Activated naive CD4-positive, alpha-beta T cell treated with anti-CD3 and anti-CD28 coated beads for 36 hours (primary cell): ENCODE measurements around the gene MAPKBP1. TPM values are rescaled to one million over a fixed set of nuclear protein-coding genes. Genes with fewer than 3 reads are reported as not detected.
"Not testable (repeated sequence)": the region's sequence is repeated elsewhere in the genome, so short reads cannot be mapped to it uniquely, and the experiment has no call there.

Source experiments
- CTCF ChIA-PET: fragments of 350-600 bp; sonication (Branson Sonifier 250); formaldehyde crosslinking; loops from one replicate; lab custom pipeline; 2021; ENCODE audit warnings: antibody characterized with exemption; lab: Charles Lee
- DNase-seq: peaks from one replicate; pipeline ENCODE4 v3.0.0-alpha.2; 2020
- H3K27ac Mint-ChIP-seq: one replicate; pipeline ENCODE4 v1.8.0; 2021; ENCODE audit warnings: mild to moderate bottlenecking, mixed read lengths
- H3K27me3 Mint-ChIP-seq: one replicate; pipeline ENCODE4 v1.8.0; 2021; ENCODE audit warnings: low read depth, mixed read lengths
- H3K36me3 Mint-ChIP-seq: one replicate; pipeline ENCODE4 v1.8.0; 2021; ENCODE audit warnings: low read depth, mixed read lengths
- H3K4me1 Mint-ChIP-seq: one replicate; pipeline ENCODE4 v1.8.0; 2021; ENCODE audit warnings: low read depth, mixed read lengths
- H3K4me3 Mint-ChIP-seq: one replicate; pipeline ENCODE4 v1.8.0; 2021; ENCODE audit warnings: mild to moderate bottlenecking, moderate library complexity, mixed read lengths
- H3K9me3 Mint-ChIP-seq: one replicate; pipeline ENCODE4 v1.8.0; 2021; ENCODE audit warnings: mixed read lengths
- intact Hi-C: fragments of 100-400 bp; cut with micrococcal nuclease; formaldehyde crosslinking; loops from one replicate; pipeline ENCODE4 v1.15.1; 2023
- total RNA-seq, 2 experiments: library from RNA; stranded (reverse); gene quantifications; one replicate each; pipeline ENCODE4 v1.2.3, GENCODE V29; 2021

MAPKBP1 gene
- total RNA-seq: 10 to 100 TPM; 13.8 to 13.9 TPM

DNA sequence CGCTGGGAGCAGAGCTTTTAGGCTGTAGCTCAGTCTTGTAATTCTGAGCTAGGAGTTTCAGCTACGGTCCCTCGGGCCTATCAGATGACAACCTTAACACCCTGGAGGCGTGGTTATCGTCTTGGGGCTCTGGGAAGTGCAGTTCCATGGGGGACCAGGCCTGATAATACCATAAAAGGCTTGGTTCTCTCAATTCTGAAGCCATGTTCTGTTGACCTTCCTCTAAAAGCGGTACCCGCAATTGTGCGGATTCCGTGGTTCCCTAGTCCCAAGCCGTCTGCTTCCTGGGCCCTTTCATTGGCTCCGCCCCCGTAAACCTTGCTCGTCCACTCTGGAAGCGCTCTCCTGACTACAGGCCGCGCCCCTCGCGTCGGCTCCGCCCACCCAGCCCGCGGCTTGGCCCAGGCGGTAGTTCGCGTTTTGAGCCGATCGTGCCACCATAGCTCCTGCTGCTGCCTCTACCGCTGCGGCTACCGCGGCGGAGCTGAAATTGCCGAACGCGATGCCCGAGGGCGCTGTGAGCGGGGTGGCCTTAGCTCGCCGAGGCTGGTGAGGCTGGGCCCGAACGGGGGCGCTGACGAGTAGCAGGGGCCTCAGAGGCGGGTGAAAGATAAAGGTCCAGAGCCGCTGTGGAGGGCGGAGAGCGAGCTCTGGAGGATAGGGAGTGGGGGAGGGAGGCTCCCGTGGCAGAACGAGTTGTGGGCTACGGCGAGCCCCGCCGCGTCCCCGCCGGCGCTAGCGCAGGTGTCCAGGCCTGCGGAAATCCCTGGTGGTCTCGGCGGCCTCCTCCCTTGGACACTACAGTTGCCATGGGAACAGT is at the start of gene MAPKBP1:
Gene MAPKBP1 (plus strand): TSS at position 423 of the 820 bp plus-strand sequence. CDS start 792 bp downstream, outside the sequence.
- intact Hi-C loops: loop anchor here (1.0 kb wide), 11 partner anchors 37 to 499 kb away; partner anchors contain the start of genes GANC, JMJD7, MGA and NUSAP1
- no peaks in the 10 kb centered on the region for H3K27me3 Mint-ChIP-seq
- DNase-seq: peak; percentile 98

DNA sequence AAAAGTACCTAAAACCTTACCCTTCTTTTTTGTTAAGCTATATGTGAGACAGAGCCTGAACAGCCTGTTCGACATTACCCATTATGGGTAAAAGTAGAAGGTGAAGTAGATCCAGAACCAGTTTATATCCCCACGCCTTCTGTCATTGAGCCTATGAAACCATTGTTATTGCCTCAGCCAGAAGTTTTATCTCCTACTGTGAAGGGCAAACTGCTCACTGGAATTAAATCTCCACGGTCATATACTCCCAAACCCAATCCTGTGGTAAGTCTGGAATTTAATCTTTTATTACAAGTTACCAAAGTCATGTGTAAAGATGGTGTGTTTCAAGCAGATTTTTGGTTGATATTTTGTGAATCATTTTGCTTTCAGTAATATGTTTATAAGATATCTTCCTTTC is 47.1 kb upstream of the MAPKBP1 start:
- no peaks in the 10 kb centered on the region for H3K36me3 Mint-ChIP-seq
- H3K4me3 Mint-ChIP-seq: no peak overlapping the region
- CTCF ChIA-PET: interaction anchor here (0.5 to 0.9 kb wide), 3 partner anchors 46 to 171 kb away, joined by 3 to 5 read pairs (median 4); no protein-coding TSS in a partner anchor
- H3K27ac Mint-ChIP-seq: no peak overlapping the region
- H3K27me3 Mint-ChIP-seq: no peaks in the 10 kb centered on the region
- intact Hi-C loops: no loop called here
- no peaks in the 10 kb centered on the region for H3K9me3 Mint-ChIP-seq
- no peak for DNase-seq
- peaks cover 7% of the 10 kb centered on the region for H3K4me1 Mint-ChIP-seq

More for the DNA sequence above, at the start of gene MAPKBP1:
- Mint-ChIP-seq H3K4me1 (peaks cover 56% of the 10 kb centered on the region), H3K27ac (peak within 1 kb of the TSS; percentile 91), H3K9me3 (no peaks in the 10 kb centered on the region), H3K36me3 (no peaks in the 10 kb centered on the region), H3K4me3 (peak within 1 kb of the TSS; percentile 85)
- CTCF ChIA-PET: interaction anchor here (0.6 to 7.0 kb wide), 33 partner anchors 9 to 288 kb away, joined by 3 to 177 read pairs (median 4); partner anchors contain the start of gene EHD4

GRCh38 chr15:41728061-41728460 is 46.2 kb upstream of the MAPKBP1 start:
- H3K9me3 Mint-ChIP-seq, H3K27me3 Mint-ChIP-seq, H3K36me3 Mint-ChIP-seq, intact Hi-C loops, H3K4me1 Mint-ChIP-seq, H3K27ac Mint-ChIP-seq, DNase-seq, H3K4me3 Mint-ChIP-seq: not testable (repeated sequence)
- CTCF ChIA-PET: interaction anchor here (0.9 kb wide), 1 partner anchor 45 kb away, joined by 3 read pairs; no protein-coding TSS in a partner anchor

DNA sequence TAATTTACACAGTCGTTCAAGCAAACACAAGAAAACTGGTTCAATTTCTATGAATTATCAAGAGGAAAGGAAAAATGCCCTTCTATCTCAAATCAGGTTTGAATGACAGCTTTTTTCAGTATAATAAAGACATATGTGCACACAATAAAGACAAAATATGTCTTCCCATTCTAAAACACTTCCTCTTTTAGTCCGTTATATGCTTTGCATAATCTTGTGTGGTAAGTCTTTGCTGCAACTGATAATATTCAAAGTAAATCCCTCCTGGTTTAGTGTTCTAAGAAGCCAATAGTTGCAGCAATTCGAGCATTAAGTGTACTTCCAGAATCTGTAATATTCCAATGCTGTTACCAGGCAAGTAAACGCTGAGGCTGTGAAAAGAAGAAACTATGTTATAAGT is 43.7 kb upstream of the MAPKBP1 start:
- intact Hi-C loops: no loop called here
- CTCF ChIA-PET: no interaction called here
- Mint-ChIP-seq H3K4me1 (no peaks in the 10 kb centered on the region), H3K4me3 (no peak overlapping the region), H3K36me3 (no peaks in the 10 kb centered on the region), H3K27ac (no peak overlapping the region), H3K9me3 (no peaks in the 10 kb centered on the region), H3K27me3 (no peaks in the 10 kb centered on the region)
- no peak for DNase-seq

- no peak for DNase-seq
- Mint-ChIP-seq H3K36me3 (peaks cover 3% of the 10 kb centered on the region), H3K4me3 (no peak overlapping the region), H3K27me3 (no peaks in the 10 kb centered on the region), H3K27ac (no peak overlapping the region), H3K4me1 (no peaks in the 10 kb centered on the region), H3K9me3 (no peaks in the 10 kb centered on the region)
- intact Hi-C loops: no loop called here
- CTCF ChIA-PET: no interaction called here
These were observed 41.8 kb upstream of the MAPKBP1 start for GRCh38 chr15:41732483-41732882.

GRCh38 chr15:41734079-41734478 is 40.2 kb upstream of the MAPKBP1 start:
- no peaks in the 10 kb centered on the region for H3K4me1 Mint-ChIP-seq
- H3K4me3 Mint-ChIP-seq: no peak overlapping the region
- DNase-seq: no peak
- CTCF ChIA-PET: no interaction called here
- no peaks in the 10 kb centered on the region for H3K9me3 Mint-ChIP-seq
- intact Hi-C loops: no loop called here
- no peaks in the 10 kb centered on the region for H3K27me3 Mint-ChIP-seq
- peaks cover 3% of the 10 kb centered on the region for H3K36me3 Mint-ChIP-seq
- no peak overlapping the region for H3K27ac Mint-ChIP-seq

- Mint-ChIP-seq H3K27me3 (no peaks in the 10 kb centered on the region), H3K36me3 (peaks cover 6% of the 10 kb centered on the region), H3K4me3 (no peak overlapping the region), H3K27ac (no peak overlapping the region), H3K9me3 (no peaks in the 10 kb centered on the region), H3K4me1 (no peaks in the 10 kb centered on the region)
- intact Hi-C loops: no loop called here
- DNase-seq: no peak
- CTCF ChIA-PET: interaction anchor here (1.0 to 1.2 kb wide), 2 partner anchors 19 to 269 kb away, joined by 4 read pairs; no protein-coding TSS in a partner anchor
These were observed 39.2 kb upstream of the MAPKBP1 start for GRCh38 chr15:41735046-41735445.

DNA sequence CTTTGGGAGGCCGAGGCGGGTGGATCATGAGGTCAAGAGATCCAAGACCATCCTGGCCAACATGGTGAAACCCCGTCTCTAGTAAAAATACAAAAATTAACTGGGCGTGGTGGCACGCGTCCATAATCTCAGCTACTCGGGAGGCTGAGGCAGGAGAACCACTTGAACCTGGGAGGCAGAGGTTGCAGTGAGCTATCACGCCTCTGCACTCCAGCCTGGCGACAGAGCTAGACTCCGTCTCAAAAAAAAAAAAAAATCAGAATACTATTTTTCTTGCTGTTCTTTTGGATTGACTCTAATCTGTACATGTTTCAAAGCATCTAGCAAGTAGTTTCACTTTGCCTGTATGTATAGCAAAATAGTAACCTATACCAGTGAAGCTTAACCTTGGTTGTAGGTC is 38.8 kb upstream of the MAPKBP1 start:
- CTCF ChIA-PET: interaction anchor here (0.6 to 1.2 kb wide), 5 partner anchors 17 to 621 kb away, joined by 3 to 7 read pairs (median 4); no protein-coding TSS in a partner anchor
- DNase-seq, H3K36me3 Mint-ChIP-seq, H3K9me3 Mint-ChIP-seq, H3K27me3 Mint-ChIP-seq, H3K4me1 Mint-ChIP-seq, intact Hi-C loops, H3K27ac Mint-ChIP-seq, H3K4me3 Mint-ChIP-seq: not testable (repeated sequence)

DNA sequence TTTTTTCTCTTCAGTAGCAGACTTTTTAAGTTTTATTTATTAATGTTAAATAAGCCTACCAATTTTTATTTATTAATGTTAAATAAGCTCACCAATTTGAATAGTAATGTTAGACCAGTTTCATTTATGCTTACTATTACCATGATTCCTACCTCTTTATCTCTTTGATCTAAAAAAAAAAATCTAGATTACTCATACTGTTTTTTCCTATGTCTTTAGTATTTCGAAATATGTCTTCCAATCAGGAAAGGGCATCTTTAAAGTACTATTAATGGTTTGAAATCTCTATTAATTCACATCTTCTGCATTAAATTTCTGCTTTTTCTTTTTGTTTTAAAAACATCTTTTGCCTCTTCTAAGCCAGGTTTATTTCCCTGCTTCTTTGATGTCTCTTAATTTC is 27.5 kb upstream of the MAPKBP1 start:
- H3K4me3 Mint-ChIP-seq: no peak overlapping the region
- peaks cover 6% of the 10 kb centered on the region for H3K36me3 Mint-ChIP-seq
- H3K27me3 Mint-ChIP-seq: no peaks in the 10 kb centered on the region
- H3K9me3 Mint-ChIP-seq: no peaks in the 10 kb centered on the region
- no peak for DNase-seq
- no peaks in the 10 kb centered on the region for H3K4me1 Mint-ChIP-seq
- intact Hi-C loops: no loop called here
- CTCF ChIA-PET: interaction anchor here (0.6 to 1.2 kb wide), 5 partner anchors 21 to 1139 kb away, joined by 3 to 4 read pairs (median 3); no protein-coding TSS in a partner anchor
- no peak overlapping the region for H3K27ac Mint-ChIP-seq

DNA sequence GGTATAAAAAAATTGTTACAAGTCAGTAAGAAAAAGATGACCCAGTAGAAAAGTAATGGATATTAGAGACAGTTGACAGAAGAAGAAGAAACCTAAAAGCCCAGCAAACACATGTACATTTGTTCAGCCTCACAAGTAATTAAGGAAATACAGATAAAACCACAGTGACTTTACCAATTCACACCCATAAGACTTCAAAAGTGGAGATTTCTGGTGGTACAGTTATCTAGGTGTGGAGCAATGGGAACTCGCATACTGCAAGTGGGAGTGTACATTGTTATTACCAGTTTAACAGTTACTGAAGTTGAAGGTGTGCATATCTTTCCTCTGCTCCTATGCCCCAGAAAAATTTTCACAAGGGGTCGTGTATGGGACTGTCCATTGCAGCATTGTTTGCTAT is 18.1 kb upstream of the MAPKBP1 start:
- H3K27ac Mint-ChIP-seq: peak overlapping the region; percentile 51
- no peak for DNase-seq
- no peaks in the 10 kb centered on the region for H3K27me3 Mint-ChIP-seq
- H3K4me3 Mint-ChIP-seq: no peak overlapping the region
- peaks cover 7% of the 10 kb centered on the region for H3K36me3 Mint-ChIP-seq
- CTCF ChIA-PET: interaction anchor here (0.7 kb wide), 1 partner anchor 50 kb away, joined by 3 read pairs; no protein-coding TSS in a partner anchor
- intact Hi-C loops: no loop called here
- no peaks in the 10 kb centered on the region for H3K9me3 Mint-ChIP-seq
- no peaks in the 10 kb centered on the region for H3K4me1 Mint-ChIP-seq

DNA sequence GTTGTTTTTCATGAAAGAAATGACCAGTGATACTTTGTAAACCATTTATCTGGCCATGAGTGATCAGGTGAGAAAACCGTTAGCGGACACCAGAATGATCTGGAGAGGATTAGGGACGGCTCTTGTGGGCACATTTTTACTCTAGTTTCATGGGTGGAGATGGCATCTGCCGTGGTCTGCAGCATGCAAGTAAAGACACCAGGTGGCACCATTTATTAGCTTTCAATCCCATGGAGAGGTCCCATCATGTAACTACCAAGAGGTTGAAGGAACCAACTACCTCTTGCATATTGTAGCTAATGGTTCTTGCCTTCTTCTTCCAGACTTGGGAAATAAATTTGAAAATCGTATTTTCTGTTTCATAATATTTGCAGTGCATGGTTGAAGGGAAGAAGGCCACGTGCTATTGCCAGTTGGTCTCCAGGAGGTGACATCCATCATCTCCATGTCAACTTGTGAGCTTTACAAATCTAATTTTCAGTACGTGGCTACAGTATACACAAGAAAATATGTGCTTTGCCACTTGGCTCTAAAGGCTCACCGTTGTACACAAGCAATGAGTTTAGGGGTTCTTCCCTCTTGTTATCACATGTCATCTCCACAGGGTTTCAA is 1.5 kb upstream of the MAPKBP1 start:
- CTCF ChIA-PET: interaction anchor here (0.6 to 7.0 kb wide), 31 partner anchors 11 to 290 kb away, joined by 3 to 177 read pairs (median 5); partner anchors contain the start of genes EHD4 and MGA
- Mint-ChIP-seq H3K9me3 (no peaks in the 10 kb centered on the region), H3K4me3 (peak overlapping the region; percentile 85), H3K36me3 (no peaks in the 10 kb centered on the region), H3K27me3 (no peaks in the 10 kb centered on the region), H3K4me1 (peaks cover 44% of the 10 kb centered on the region), H3K27ac (peak overlapping the region; percentile 14)
- DNase-seq: peak; percentile 72
- intact Hi-C loops: loop anchor here (1.0 kb wide), 1 partner anchor 286 kb away; no protein-coding TSS in a partner anchor

DNA sequence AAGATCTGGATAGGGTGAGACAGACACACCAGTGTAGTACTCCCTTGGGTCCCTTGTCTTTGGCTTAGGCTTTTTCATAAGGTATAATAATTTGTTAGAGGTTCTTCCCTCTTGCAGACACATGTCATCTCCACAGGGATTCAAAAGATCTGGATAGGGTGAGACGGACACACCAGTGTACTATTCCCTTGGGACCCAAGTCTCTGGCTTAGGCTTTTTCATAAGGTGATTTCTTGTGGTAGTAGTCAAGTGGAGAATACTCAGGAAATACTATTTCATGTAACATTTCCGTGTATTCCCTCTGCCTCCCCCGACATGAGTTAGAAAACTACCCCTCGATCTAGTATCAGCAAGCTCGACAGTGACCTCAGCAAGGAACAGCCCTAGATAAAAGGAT is 954 bp upstream of the MAPKBP1 start:
- CTCF ChIA-PET: interaction anchor here (0.6 to 7.0 kb wide), 38 partner anchors 10 to 289 kb away, joined by 3 to 177 read pairs (median 4); partner anchors contain the start of genes EHD4 and MGA
- intact Hi-C loops: no loop called here
- H3K4me1 Mint-ChIP-seq: peaks cover 49% of the 10 kb centered on the region
- peak overlapping the region; percentile 91 for H3K27ac Mint-ChIP-seq
- peak overlapping the region; percentile 85 for H3K4me3 Mint-ChIP-seq
- no peaks in the 10 kb centered on the region for H3K27me3 Mint-ChIP-seq
- no peak for DNase-seq
- H3K36me3 Mint-ChIP-seq: no peaks in the 10 kb centered on the region
- no peaks in the 10 kb centered on the region for H3K9me3 Mint-ChIP-seq
